ENCODE data around the gene TBX10. TPM values are rescaled to one million over a fixed set of nuclear protein-coding genes. Genes with fewer than 3 reads are reported as not detected.

Gene TBX10
- total and polyA plus RNA-seq, 5 donors from 2014 or later, result not detected

- Histone ChIP-seq H3K36me3 (ENCODE audit: control insufficient read depth, insufficient read depth, low read length) (no peaks in the 10 kb centered on the region), H3K9me3 (ENCODE audit: control insufficient read depth in 2 of 2, low read length in 2 of 2) (no peaks in the 10 kb centered on the region), H3K27ac (ENCODE audit: insufficient read depth, low read length, poor library complexity, severe bottlenecking) (no peak overlapping the region), H3K4me1 (ENCODE audit: control insufficient read depth, insufficient read depth, low read length, poor library complexity, severe bottlenecking) (peaks cover 19% of the 10 kb centered on the region), H3K27me3 (ENCODE audit: control insufficient read depth, insufficient read depth, low read length) (no peaks in the 10 kb centered on the region), H3K4me3 (ENCODE audit: low read depth, low read length) (no peak overlapping the region)
- peaks cover 1% of the 10 kb centered on the region for H3K27me3 Mint-ChIP-seq
- peak overlapping the region in 1 of 3 donors; percentile 38 for H3K27ac Mint-ChIP-seq
- peaks cover 0 to 11% (median 5%) of the 10 kb centered on the region in 4 donors for H3K4me1 Mint-ChIP-seq
- H3K4me3 Mint-ChIP-seq, result peak overlapping the region in 2 of 4 donors; percentile 64 to 70
- DNase-seq (no peak), ATAC-seq (ENCODE audit: low read depth in 2 of 2) (no peak)
- H3K36me3 Mint-ChIP-seq, result no peaks in the 10 kb centered on the region
- no peaks in the 10 kb centered on the region for H3K9me3 Mint-ChIP-seq
Measured at GRCh38 chr11:67632982-67633755, 6.4 kb downstream of the TBX10 start.

DNA sequence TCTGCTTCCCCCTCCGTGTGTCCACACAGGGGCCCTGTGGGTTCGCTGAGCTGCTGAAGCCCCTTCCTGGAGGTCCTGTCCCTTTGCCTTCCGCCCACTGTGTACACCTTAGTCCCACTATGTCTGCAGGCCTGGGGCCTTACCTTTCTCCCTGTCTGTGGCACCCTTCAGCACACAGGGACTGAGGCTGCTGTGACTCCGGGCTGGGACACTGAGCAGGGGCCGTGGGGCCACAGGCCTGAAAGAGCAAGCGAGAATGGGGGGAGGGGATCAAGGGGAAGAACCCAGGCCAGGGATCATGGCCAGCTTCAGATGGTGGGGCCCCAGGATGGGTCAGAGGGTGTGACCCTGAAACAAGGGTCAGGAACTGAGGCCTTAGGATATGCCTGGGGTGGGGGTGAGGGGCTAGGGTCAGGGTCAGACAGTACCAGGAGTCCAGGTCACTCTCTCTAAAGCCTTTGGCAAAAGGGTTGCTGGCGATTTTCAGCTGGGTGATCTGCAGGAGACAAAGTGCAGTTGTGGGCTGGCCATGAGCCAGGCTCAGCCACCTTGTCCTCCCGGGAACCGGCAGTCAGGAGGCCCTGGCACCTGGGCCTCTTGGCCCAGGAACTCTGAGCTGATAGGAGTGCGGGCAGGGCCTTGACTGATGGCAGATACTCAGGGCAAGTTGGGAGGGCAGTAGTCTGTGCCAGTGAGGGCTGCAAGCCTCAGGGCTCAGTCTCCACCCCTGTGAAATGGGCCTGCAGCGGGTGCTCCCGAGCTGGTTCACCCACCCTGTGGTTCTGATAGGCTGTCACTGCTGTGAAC is 7.2 kb downstream of the TBX10 start:
- H3K4me3 ChIP-seq (ENCODE audit: low read depth, low read length), result no peak overlapping the region
- no peaks in the 10 kb centered on the region for H3K36me3 ChIP-seq (ENCODE audit: control insufficient read depth, insufficient read depth, low read length)
- no peaks in the 10 kb centered on the region for H3K9me3 ChIP-seq (ENCODE audit: control insufficient read depth in 2 of 2, low read length in 2 of 2)
- no peaks in the 10 kb centered on the region for H3K36me3 Mint-ChIP-seq
- no peak overlapping the region for H3K27ac ChIP-seq (ENCODE audit: insufficient read depth, low read length, poor library complexity, severe bottlenecking)
- H3K4me3 Mint-ChIP-seq, result peak overlapping the region; percentile 66 to 89 (median 72)
- H3K27ac Mint-ChIP-seq, result peak overlapping the region in 1 of 3 donors; percentile 90
- H3K4me1 ChIP-seq (ENCODE audit: control insufficient read depth, insufficient read depth, low read length, poor library complexity, severe bottlenecking), result peaks cover 19% of the 10 kb centered on the region
- H3K27me3 ChIP-seq (ENCODE audit: control insufficient read depth, insufficient read depth, low read length), result no peaks in the 10 kb centered on the region
- no peaks in the 10 kb centered on the region for H3K9me3 Mint-ChIP-seq
- H3K4me1 Mint-ChIP-seq, result peaks cover 0 to 11% (median 5%) of the 10 kb centered on the region in 4 donors
- ATAC-seq (ENCODE audit: low read depth in 2 of 2), result no peak
- DNase-seq, result no peak
- no peaks in the 10 kb centered on the region for H3K27me3 Mint-ChIP-seq

GRCh38 chr11:67631853-67632174 is 7.7 kb downstream of the TBX10 start:
- Histone ChIP-seq H3K27ac (ENCODE audit: insufficient read depth, low read length, poor library complexity, severe bottlenecking) (no peak overlapping the region), H3K4me1 (ENCODE audit: control insufficient read depth, insufficient read depth, low read length, poor library complexity, severe bottlenecking) (peaks cover 19% of the 10 kb centered on the region), H3K27me3 (ENCODE audit: control insufficient read depth, insufficient read depth, low read length) (no peaks in the 10 kb centered on the region), H3K36me3 (ENCODE audit: control insufficient read depth, insufficient read depth, low read length) (no peaks in the 10 kb centered on the region), H3K9me3 (ENCODE audit: control insufficient read depth in 2 of 2, low read length in 2 of 2) (no peaks in the 10 kb centered on the region), H3K4me3 (ENCODE audit: low read depth, low read length) (no peak overlapping the region)
- Mint-ChIP-seq H3K4me3 (peak overlapping the region; percentile 66 to 89 (median 72)), H3K27ac (peak overlapping the region in 1 of 3 donors; percentile 90), H3K9me3 (no peaks in the 10 kb centered on the region), H3K4me1 (peaks cover 0 to 11% (median 5%) of the 10 kb centered on the region in 4 donors), H3K27me3 (no peaks in the 10 kb centered on the region), H3K36me3 (no peaks in the 10 kb centered on the region)
- DNase-seq, result no peak
- no peak for ATAC-seq (ENCODE audit: low read depth in 2 of 2)

- Histone ChIP-seq H3K27ac (ENCODE audit: insufficient read depth, low read length, poor library complexity, severe bottlenecking) (no peak overlapping the region), H3K9me3 (ENCODE audit: control insufficient read depth in 2 of 2, low read length in 2 of 2) (no peaks in the 10 kb centered on the region), H3K4me1 (ENCODE audit: control insufficient read depth, insufficient read depth, low read length, poor library complexity, severe bottlenecking) (peaks cover 19% of the 10 kb centered on the region), H3K27me3 (ENCODE audit: control insufficient read depth, insufficient read depth, low read length) (no peaks in the 10 kb centered on the region), H3K36me3 (ENCODE audit: control insufficient read depth, insufficient read depth, low read length) (no peaks in the 10 kb centered on the region), H3K4me3 (ENCODE audit: low read depth, low read length) (no peak overlapping the region)
- Mint-ChIP-seq H3K27me3 (no peaks in the 10 kb centered on the region), H3K27ac (no peak overlapping the region), H3K4me3 (peak overlapping the region; percentile 81 to 94 (median 90)), H3K4me1 (peaks cover 0 to 11% (median 7%) of the 10 kb centered on the region in 4 donors), H3K9me3 (no peaks in the 10 kb centered on the region), H3K36me3 (no peaks in the 10 kb centered on the region)
- DNase-seq, result no peak
- no peak for ATAC-seq (ENCODE audit: low read depth in 2 of 2)
Measured at GRCh38 chr11:67631411-67631810, 8.2 kb downstream of the TBX10 start.

- peak overlapping the region; percentile 81 to 94 (median 90) for H3K4me3 Mint-ChIP-seq
- DNase-seq, result peak in 1 of 3 donors; percentile 10
- peaks cover 0 to 11% (median 7%) of the 10 kb centered on the region in 4 donors for H3K4me1 Mint-ChIP-seq
Measured at GRCh38 chr11:67630943-67631331, 8.6 kb downstream of the TBX10 start.

GRCh38 chr11:67630228-67630942 is 9.2 kb downstream of the TBX10 start:
- Histone ChIP-seq H3K4me3 (ENCODE audit: low read depth, low read length) (no peak overlapping the region), H3K4me1 (ENCODE audit: control insufficient read depth, insufficient read depth, low read length, poor library complexity, severe bottlenecking) (peaks cover 19% of the 10 kb centered on the region), H3K27me3 (ENCODE audit: control insufficient read depth, insufficient read depth, low read length) (no peaks in the 10 kb centered on the region), H3K9me3 (ENCODE audit: control insufficient read depth in 2 of 2, low read length in 2 of 2) (no peaks in the 10 kb centered on the region), H3K27ac (ENCODE audit: insufficient read depth, low read length, poor library complexity, severe bottlenecking) (peak overlapping the region; percentile 92), H3K36me3 (ENCODE audit: control insufficient read depth, insufficient read depth, low read length) (no peaks in the 10 kb centered on the region)
- no peaks in the 10 kb centered on the region for H3K9me3 Mint-ChIP-seq
- peak overlapping the region; percentile 83 to 96 (median 94) for H3K27ac Mint-ChIP-seq
- H3K36me3 Mint-ChIP-seq, result no peaks in the 10 kb centered on the region
- peak; percentile 91 to 98 (median 94) for DNase-seq
- H3K4me3 Mint-ChIP-seq, result peak overlapping the region; percentile 81 to 94 (median 90)
- ATAC-seq (ENCODE audit: low read depth in 2 of 2), result peak; percentile 73 to 76
- H3K27me3 Mint-ChIP-seq, result no peaks in the 10 kb centered on the region
- peaks cover 3 to 11% (median 7%) of the 10 kb centered on the region in 4 donors for H3K4me1 Mint-ChIP-seq

More at GRCh38 chr11:67630943-67631331, 8.6 kb downstream of the TBX10 start:
- Mint-ChIP-seq H3K9me3 (no peaks in the 10 kb centered on the region), H3K36me3 (no peaks in the 10 kb centered on the region), H3K27me3 (no peaks in the 10 kb centered on the region), H3K27ac (peak overlapping the region; percentile 83 to 96 (median 94))
- H3K4me1 ChIP-seq (ENCODE audit: control insufficient read depth, insufficient read depth, low read length, poor library complexity, severe bottlenecking), result peaks cover 19% of the 10 kb centered on the region
- no peak overlapping the region for H3K4me3 ChIP-seq (ENCODE audit: low read depth, low read length)
- no peaks in the 10 kb centered on the region for H3K27me3 ChIP-seq (ENCODE audit: control insufficient read depth, insufficient read depth, low read length)
- H3K36me3 ChIP-seq (ENCODE audit: control insufficient read depth, insufficient read depth, low read length), result no peaks in the 10 kb centered on the region
- H3K27ac ChIP-seq (ENCODE audit: insufficient read depth, low read length, poor library complexity, severe bottlenecking), result peak overlapping the region; percentile 92
- H3K9me3 ChIP-seq (ENCODE audit: control insufficient read depth in 2 of 2, low read length in 2 of 2), result no peaks in the 10 kb centered on the region
- no peak for ATAC-seq (ENCODE audit: low read depth in 2 of 2)

DNA sequence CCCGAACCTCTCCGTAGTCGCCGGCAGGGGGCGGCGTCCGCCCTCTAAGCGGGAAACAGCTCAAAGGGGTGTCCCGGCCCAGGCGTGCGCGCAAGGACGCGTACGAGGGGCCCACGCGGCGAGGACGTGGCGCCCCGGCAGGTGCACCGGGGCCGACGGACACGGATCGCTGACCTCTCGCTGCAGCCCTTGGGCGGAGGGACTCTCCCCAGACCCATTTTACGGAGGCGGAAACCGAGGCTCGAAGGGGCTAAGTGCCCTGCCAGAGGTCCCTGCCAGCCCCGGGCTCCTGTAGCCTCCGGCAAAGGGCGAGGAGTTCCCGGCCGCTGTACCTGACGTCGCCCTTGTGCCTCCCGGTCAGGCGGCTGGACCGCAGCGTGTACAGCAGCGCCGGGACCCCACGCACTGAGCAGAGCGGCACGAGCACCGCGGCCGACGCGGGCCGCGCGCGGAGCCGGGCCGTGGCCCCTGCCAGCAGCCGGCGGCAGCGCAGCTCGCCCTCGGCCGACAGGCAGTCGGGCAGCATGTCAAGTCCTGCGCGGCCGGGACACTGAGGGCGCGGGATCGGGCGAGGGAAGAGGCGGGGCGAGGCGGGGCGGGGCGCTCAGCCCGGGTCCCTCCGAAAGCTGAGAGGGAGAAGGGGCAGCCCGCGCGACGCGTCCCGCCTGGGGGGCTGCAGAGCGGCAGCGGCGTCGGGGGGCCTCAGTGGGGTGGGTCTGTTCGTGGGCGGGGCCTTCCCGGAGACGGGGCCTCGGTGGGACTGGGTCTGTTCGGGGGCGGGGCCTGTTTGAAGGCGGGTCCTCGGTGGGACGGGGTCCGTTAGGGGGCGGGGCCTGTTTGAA is 10.0 kb downstream of the TBX10 start, which contains the start of gene NUDT8:
TSS of gene NUDT8 (minus strand) at position 552 of the 842 bp plus-strand sequence. CDS start at position 526, 26 bp downstream.
- DNase-seq, result peak; percentile 76 to 92 (median 87)
- ATAC-seq (ENCODE audit: low read depth in 2 of 2), result peak; percentile 60 to 66
- no peak within 1 kb of the TSS for H3K4me3 ChIP-seq (ENCODE audit: low read depth, low read length)

More for the DNA sequence above, 10.0 kb downstream of the TBX10 start, which contains the start of gene NUDT8:
- no peaks in the 10 kb centered on the region for H3K9me3 ChIP-seq (ENCODE audit: control insufficient read depth in 2 of 2, low read length in 2 of 2)
- H3K4me1 ChIP-seq (ENCODE audit: control insufficient read depth, insufficient read depth, low read length, poor library complexity, severe bottlenecking), result peaks cover 19% of the 10 kb centered on the region
- H3K27ac ChIP-seq (ENCODE audit: insufficient read depth, low read length, poor library complexity, severe bottlenecking), result peak within 1 kb of the TSS; percentile 92
- peak within 1 kb of the TSS; percentile 81 to 94 (median 90) for H3K4me3 Mint-ChIP-seq
- no peaks in the 10 kb centered on the region for H3K9me3 Mint-ChIP-seq
- no peaks in the 10 kb centered on the region for H3K36me3 Mint-ChIP-seq
- peak within 1 kb of the TSS; percentile 83 to 96 (median 94) for H3K27ac Mint-ChIP-seq
- no peaks in the 10 kb centered on the region for H3K27me3 Mint-ChIP-seq
- H3K4me1 Mint-ChIP-seq, result peaks cover 5 to 11% (median 7%) of the 10 kb centered on the region in 4 donors
- no peaks in the 10 kb centered on the region for H3K27me3 ChIP-seq (ENCODE audit: control insufficient read depth, insufficient read depth, low read length)
- no peaks in the 10 kb centered on the region for H3K36me3 ChIP-seq (ENCODE audit: control insufficient read depth, insufficient read depth, low read length)
